GM21723 (cell line): ENCODE results near the gene FNIP1.
"Not testable (repeated sequence)": the region's sequence is repeated elsewhere in the genome, so short reads cannot be mapped to it uniquely, and the experiment has no call there.

ENCODE experiments used
- ATAC-seq: cut with Tn5 transposase; IDR thresholded peaks from one replicate; pipeline ENCODE4 v1.9.1; 2021; ENCODE audit warnings: mild to moderate bottlenecking, moderate library complexity; ENCODE audit not compliant: unreplicated experiment

Gene FNIP1

DNA sequence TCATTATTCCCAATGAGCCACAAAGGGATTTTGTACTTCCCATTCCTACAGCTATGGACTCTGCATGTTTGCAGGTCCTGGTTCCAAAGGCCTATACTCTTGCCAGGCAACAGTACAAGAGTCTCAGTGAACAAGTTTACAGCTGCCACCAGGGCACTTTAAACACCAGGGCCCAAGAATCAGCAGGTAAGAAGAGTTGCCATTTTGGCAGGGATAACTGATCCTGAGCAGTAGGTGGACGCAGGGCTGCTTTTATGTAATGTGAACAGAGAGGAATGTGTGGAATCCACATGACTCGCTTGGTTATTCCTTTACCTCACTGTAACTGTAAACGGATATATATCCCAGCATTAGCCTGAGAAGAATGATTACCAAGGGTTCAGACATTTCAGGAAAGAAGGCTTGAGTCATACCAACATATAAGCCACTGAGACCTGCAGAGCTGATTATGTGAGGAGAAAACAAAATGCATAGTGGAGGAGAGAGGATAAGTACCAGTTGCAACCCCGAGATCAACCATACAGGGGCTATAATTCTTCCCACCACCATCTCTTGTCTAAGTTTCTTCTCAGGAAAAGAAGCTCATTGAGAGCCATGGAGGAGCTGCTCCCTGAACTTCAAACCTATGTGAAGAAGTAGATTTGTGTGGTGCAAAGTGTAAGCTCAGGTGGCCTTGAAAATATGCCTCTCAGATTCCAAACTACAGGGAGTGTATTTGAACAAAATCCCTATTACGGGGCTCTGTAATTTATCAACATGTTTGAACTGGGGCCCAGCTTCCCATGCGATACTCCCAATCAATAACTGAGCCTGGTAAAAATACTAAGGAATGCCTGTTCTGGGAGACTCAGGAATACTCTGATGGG, 186.4 kb downstream of the FNIP1 start:
- no peak for ATAC-seq

DNA sequence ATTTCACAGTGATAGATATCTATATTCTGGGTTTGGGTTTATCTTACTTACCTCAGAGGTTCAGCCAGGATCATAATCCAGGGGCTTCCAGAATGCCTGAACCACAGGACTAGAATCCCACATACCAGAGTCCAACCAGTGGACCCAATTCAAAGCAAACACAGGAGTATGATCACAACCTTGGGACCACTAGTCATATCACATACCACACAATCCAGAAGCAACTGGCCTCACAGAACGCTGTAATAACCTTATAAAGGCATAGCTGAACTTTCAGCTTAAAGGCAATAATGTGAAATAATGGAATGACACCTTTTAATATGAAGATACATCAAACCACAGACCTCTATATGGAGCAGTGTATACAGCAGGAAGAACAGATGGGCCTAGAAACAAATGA, 187.0 kb downstream of the FNIP1 start:
- ATAC-seq: no peak

DNA sequence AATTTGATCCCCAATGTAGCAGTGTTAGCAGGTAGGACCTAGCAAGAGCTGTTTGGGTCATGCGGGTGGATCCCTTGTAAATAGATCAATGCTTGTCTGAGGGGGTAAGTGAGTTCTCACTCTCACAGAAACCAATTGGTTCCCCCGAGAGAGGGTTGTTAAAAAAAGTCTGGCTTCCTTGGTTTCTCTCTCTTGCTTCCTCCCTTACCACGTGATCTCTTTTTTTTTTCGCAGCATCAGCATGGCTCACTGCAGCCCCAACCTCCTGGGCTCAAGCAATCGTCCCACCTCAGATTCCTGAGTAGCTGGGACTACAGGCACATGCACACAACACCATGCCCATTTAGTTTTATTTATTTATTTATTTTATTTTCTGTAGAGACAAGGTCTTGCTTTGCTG, 188.2 kb downstream of the FNIP1 start:
- ATAC-seq: no peak

DNA sequence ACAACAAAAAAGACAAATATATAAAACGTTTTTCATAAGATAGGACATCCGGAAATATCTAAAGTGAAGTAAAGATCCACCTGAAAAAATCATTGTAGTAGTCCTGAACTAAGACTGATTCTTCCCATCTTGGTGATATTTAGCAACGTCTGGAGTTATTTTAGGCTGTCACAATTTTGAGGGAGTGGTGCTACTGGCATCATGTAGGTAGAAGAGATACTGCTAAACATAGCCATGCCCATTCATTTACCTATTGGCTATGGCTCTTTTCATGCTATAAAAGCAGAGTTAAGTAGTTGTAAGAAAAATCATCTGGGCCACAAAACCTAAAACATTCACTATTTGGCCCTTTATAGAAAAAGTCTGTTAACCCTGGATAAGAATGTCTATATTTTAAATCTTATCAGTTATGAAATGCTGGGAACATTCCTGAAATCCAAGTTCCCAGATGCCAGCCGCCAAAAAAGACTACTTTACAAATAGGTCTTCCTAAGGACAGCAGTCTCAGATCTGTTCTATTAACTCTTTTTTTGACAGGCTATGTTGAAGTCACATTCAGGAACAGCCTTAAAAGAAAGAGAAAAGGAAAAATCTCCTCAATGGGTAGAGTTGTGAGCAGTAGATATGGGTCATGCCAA, 188.8 kb downstream of the FNIP1 start:
- ATAC-seq: no peak

DNA sequence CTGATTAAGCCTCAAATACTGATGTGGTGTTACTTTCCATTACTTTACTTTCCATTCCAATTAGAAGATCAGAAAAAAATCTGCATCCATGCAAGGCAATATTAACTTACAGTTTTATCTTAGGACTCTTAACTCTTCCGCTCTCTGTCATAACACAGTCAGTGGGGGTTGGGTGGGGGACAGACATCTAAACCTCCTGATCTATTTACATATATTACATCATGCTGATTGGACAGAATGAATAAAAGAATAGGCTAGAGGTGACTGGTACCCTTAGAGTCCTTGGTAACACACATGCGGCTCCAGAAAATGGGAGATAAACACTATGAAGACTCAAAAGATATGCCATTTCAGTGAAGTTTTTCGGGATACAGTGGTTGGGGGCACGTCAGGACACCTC, 189.4 kb downstream of the FNIP1 start:
- no peak for ATAC-seq

DNA sequence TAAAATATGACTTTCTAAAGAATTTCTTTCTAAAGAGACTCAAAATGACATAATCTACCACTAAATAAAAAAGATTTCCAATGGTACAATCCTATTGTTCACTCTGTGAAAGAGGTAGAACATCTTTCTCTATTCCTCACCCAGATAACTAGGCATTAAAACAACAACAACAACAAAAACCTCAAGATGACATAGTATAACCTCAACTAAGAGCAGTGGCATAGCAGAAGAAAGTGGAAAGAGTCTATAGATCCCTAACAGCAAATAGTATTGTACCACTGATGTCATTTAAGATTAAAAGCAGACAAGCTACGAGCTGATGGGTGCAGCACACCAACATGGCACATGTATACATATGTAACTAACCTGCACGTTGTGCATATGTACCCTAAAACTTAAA, 191.7 kb downstream of the FNIP1 start:
- no peak for ATAC-seq

DNA sequence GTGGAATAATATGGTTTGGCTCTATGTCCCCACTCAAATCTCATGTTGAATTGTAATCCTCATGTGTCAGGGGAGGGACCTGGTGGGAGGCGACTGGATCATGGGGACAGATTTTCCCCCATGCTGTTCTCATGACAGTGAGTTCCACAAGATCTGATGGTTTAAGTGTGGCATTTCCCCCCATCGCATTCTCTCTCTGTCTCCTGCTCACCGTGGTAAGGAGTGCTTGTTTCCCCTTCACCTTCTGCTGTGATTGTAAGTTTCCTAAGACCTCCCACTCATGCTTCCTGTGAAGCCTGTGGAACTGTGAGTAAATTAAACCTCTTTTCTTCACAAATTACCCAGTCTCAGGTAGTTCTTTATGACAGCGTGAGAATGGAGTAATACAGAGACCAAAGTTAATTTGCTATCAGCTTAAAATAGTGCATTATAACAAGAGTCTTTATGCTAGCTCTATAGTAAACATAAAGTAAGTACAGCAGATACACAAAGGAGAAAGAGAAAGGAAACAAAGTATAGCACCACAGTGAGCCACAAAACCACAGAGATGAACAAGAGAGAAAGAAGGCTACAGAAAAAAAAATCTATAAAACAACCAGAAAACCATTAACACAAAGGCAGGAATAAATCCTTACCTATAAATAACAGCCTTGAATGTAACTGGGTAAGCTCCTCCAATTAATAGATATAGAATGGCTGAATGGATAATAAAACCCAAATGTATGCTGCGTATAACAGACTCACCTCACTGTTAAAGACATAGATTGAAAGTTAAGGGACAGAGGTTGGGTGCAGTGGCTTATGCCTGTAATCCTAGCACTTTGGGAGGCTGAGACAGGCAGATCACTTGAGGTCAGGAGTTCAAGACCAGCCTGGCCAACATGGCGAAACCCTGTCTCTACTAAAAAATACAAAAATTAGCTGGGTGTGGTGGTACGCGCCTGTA, 201.5 kb downstream of the FNIP1 start:
- ATAC-seq: peak; percentile 61

DNA sequence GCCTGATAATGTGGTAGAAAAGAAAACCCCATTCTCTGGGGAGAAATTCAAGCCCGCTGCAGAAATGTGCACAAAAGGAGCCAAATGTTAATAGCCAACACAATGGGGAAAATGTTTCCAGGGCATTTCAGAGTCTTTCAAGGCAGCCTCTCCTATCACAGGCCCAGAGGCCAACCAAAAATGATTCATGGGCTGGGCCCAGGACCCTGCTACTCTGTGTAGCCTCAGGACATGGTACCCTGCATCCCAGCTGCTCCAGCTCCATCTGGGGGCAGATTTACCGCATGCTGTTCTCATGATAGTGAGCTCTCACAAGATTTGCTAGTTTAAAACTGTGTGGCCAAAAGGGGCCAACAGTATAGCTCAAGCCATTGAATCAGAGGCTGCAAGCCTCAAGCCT, 202.9 kb downstream of the FNIP1 start:
- no peak for ATAC-seq

DNA sequence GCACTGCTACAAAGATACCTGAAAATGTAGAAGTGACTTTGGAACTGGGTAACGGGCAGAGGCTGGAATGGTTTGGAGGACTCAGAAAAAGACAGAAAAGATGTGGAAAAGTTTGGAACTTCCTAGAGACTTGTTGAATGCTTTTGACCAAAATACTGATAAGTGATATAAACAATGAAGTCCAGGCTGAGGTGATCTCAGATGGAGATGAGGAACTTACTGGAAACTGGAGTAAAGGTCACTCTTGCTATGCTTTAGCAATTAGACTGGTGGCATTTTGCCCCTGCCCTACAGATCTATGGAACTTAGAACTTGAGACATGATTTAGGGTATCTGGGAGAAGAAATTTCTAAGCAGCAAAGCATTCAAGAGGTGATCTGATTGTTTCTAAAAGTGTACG, 203.4 kb downstream of the FNIP1 start:
- ATAC-seq: not testable (repeated sequence)
